GM12865 (cell line): ENCODE data around the gene IMPACT.
A peak's percentile ranks its signal among the peaks of the same experiment; 100 is the strongest.

Experiments used
- DNase-seq: peaks from one replicate; pipeline ENCODE4 v3.0.0; 2010; ENCODE audit warnings: low read depth
- H3K4me3 ChIP-seq: 2 replicates; pipeline ENCODE4 v1.5.1; 2011; ENCODE audit warnings: mild to moderate bottlenecking, low read depth, low read length, control low read depth
- CTCF ChIP-seq: IDR thresholded peaks from 2 replicates; pipeline ENCODE4 v1.5.1; 2011; ENCODE audit warnings: low read length, control low read depth, low read depth, inconsistent platforms; ENCODE audit not compliant: insufficient read depth; ENCODE audit errors: missing control alignments

Gene IMPACT

DNA sequence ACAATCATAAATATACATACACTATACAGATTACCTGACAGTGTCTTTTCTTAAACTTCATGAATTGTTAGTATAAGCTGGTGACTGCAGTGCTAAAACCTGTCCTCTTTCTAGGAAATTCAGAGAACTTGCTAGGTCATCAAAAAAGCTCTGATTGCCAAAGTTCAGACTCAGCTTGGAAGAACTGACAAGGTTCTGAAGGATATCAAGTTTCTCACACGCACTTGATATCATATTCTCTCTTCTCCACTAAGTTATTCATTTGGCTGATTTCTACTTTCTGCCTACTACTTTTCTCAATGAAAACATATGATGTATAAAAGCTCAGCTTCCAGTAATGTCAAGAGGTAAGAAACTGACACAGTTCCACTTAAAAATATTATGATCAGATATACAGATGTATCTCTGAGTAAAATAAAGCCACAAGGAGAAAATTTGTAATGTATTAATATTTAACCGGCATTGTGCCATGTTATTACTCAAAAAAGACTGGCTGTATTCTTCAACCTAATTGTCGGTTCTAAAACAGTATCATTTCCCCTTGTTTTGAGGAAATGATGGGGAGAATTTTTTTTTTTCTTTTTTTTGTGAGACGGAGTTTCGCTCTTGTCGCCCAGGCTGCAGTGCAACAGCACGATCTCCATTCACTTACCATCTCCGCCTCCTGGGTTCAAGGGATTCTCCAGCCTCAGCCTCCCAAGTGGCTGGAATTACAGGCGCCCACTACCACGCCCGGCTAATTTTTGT lies 31.2 kb upstream of the IMPACT start:
- H3K4me3 ChIP-seq = no peak overlapping the region
- TF ChIP-seq CTCF = no peak
- DNase-seq = no peak

- H3K4me3 ChIP-seq = no peak overlapping the region
- DNase-seq = peak; percentile 27
- no peak for TF ChIP-seq CTCF
Observed at GRCh38 chr18:24396082-24396633, 30.3 kb upstream of the IMPACT start.

DNA sequence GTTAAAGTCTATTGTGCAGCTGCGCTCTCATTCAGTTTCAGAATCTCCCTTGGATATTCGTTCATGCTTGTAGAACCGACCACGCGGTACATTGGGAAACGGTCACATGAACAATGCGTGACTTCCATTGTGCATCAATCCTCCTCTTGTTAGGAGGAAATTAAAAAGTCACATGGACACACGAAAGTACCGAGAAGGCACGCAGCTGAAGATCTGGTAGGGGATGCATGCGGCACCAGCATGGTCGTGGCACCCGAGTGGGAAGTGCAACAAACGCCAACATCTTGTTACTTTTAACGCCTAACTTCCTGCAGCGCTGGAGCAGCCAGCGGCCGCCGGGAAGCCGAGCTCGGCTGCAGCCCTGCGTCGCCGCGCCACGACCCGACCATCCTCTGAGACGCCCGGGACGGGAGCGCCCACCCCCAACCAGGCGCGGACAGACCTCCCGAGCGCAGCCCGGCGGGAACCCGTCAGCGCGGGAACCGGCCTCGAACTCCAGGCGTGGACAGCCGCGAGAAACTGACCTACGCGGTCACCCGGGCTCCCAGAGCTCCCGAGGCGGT lies 29.3 kb upstream of the IMPACT start:
- peak; percentile 6 for DNase-seq
- TF ChIP-seq CTCF = no peak
- peak overlapping the region; percentile 20; the same call in 1 of the 2 replicates for H3K4me3 ChIP-seq

DNA sequence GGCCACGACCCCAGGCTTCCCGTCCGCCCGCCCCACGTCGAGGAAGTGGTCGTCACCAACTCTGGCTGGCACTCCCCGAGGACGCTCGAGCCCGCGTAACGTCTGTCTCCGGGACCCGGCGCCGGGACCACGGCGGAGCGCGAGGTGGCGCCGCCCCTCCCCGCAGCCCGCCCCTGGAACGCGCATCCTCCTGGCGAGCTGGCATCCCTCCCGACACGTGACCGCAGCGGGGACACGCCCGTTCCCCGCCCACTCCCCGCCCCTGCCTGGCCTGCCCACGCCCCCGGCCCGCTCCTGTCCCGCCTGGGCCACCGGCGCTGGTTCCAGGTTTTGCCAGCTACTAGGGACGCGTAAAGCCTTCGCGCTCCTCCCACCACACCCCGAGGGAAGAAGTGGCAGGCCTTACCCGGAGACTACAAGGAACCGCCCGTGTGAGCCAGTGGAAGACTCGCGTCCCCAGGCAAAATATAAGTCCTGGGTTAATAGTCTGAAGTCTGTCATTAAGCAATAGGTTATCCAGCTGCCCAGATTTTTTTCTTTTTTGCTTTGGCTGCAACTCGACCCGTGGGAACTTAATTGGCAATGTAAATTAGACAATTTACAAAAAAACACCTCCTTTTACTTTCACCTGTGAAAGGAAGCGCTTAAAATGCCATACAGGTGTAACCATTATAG lies 28.6 kb upstream of the IMPACT start, which contains the start of gene OSBPL1A:
TSS of gene OSBPL1A (minus strand) at position 131 of the 675 bp plus-strand sequence. CDS start 20,291 bp downstream, outside the sequence.
- TF ChIP-seq CTCF = no peak
- peak; percentile 39 for DNase-seq
- peak within 1 kb of the TSS; percentile 20; the same call in 1 of the 2 replicates for H3K4me3 ChIP-seq

DNA sequence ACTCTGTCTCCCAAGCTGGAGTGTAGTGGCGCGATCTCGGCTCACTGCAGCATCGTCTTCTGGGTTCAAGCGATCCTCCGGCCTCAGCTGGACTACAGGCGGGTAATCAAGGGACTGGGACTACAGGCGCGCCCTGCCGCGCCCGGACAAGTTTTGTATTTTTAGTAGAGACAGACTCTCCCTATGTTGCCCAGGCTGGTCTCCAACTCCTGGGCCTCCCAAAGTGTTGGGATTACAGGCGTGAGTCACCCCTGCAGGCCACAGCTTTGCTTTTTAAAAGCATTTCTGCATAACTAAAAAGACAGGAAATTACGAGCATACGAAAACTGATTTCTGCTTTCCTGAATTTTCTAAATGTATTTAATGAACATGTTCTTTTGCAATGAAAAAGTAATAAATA lies 27.9 kb upstream of the IMPACT start:
- no peak for TF ChIP-seq CTCF
- no peak overlapping the region for H3K4me3 ChIP-seq
- no peak for DNase-seq

DNA sequence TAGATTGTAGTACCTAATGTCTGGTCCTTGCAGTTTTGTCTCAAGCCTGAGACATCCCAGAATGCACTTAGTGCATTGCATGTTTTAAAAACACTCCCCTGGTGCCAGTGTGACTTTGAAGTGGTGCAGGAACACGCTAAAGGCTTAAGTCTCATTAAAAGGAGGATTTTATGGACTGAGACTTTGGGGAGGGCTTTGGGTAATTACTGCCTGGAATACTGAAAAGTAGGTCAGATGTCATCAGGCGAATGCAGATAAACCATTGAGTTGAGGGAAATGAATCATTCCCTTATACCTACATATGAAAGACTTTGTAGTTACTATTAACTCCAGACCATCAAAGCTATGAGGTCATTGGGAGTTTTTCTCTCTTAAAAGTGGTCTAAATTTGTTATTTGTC lies 25.9 kb upstream of the IMPACT start:
- H3K4me3 ChIP-seq = no peak overlapping the region
- no peak for DNase-seq
- TF ChIP-seq CTCF = no peak
